GM23338 (cell line): ENCODE results near the gene STK32C.

ENCODE experiments used
- CREB1 ChIP-seq: fragments of 250-450 bp; sonication (Bioruptor Pico); IDR thresholded peaks from 2 replicates; pipeline ENCODE4 v1.5.0; 2020; ENCODE audit warnings: low read depth, mild to moderate bottlenecking, moderate library complexity
- EZH2 ChIP-seq: fragments of 200-600 bp; sonication (generic); IDR thresholded peaks from one replicate; pipeline ENCODE4 v1.8.0; 2017; ENCODE audit warnings: antibody characterized with exemption, mild to moderate bottlenecking, low read depth; ENCODE audit not compliant: unreplicated experiment
- EZH2phosphoT487 ChIP-seq: fragments of 200-600 bp; sonication (generic); IDR thresholded peaks from one replicate; pipeline ENCODE4 v1.8.1; 2018; ENCODE audit warnings: antibody characterized with exemption; ENCODE audit not compliant: unreplicated experiment
- JUNB ChIP-seq: IDR thresholded peaks from one replicate; pipeline ENCODE4 v1.6.1; 2016; ENCODE audit warnings: antibody characterized with exemption; ENCODE audit not compliant: unreplicated experiment
- NANOG ChIP-seq: IDR thresholded peaks from 2 replicates; pipeline ENCODE4 v1.6.1; 2016; ENCODE audit warnings: antibody characterized with exemption, borderline replicate concordance
- POLR2AphosphoS5 ChIP-seq: IDR thresholded peaks from 2 replicates; pipeline ENCODE4 v1.6.1; 2016; ENCODE audit warnings: antibody characterized with exemption, low read depth
- ZNF114 ChIP-seq: fragments of 250-450 bp; sonication (Bioruptor Pico); IDR thresholded peaks from 2 replicates; pipeline ENCODE4 v1.5.0; 2020; ENCODE audit warnings: mild to moderate bottlenecking, moderate library complexity
- ZNF331 ChIP-seq: fragments of 250-450 bp; sonication (Bioruptor Pico); IDR thresholded peaks from 2 replicates; pipeline ENCODE4 v1.5.0; 2020; ENCODE audit warnings: low read depth, mild to moderate bottlenecking, moderate library complexity
- TF ChIP-seq, protein P1 (sequence below), 2 experiments: fragments of 200-600 bp in 1 of 2; sonication (generic) in 1 of 2; conservative IDR thresholded peaks; 2 replicates each; pipeline versions ENCODE4 v1.5.1 to v1.6.1; 2016 to 2017; ENCODE audit warnings: antibody characterized with exemption in 2 of 2, low read depth in 2 of 2, mild to moderate bottlenecking in 2 of 2, moderate library complexity in 1 of 2
- TF ChIP-seq, protein P2 (sequence below): IDR thresholded peaks from 2 replicates; pipeline ENCODE4 v1.6.1; 2016; ENCODE audit warnings: antibody characterized with exemption
- TF ChIP-seq, protein P3 (sequence below): IDR thresholded peaks from one replicate; pipeline ENCODE4 v1.6.1; 2018; ENCODE audit warnings: antibody characterized with exemption; ENCODE audit not compliant: unreplicated experiment
- TF ChIP-seq, protein P4 (sequence below): fragments of 250-450 bp; sonication (Bioruptor Pico); IDR thresholded peaks from 2 replicates; pipeline ENCODE4 v1.5.0; 2020; ENCODE audit warnings: mild to moderate bottlenecking, moderate library complexity

DNA sequence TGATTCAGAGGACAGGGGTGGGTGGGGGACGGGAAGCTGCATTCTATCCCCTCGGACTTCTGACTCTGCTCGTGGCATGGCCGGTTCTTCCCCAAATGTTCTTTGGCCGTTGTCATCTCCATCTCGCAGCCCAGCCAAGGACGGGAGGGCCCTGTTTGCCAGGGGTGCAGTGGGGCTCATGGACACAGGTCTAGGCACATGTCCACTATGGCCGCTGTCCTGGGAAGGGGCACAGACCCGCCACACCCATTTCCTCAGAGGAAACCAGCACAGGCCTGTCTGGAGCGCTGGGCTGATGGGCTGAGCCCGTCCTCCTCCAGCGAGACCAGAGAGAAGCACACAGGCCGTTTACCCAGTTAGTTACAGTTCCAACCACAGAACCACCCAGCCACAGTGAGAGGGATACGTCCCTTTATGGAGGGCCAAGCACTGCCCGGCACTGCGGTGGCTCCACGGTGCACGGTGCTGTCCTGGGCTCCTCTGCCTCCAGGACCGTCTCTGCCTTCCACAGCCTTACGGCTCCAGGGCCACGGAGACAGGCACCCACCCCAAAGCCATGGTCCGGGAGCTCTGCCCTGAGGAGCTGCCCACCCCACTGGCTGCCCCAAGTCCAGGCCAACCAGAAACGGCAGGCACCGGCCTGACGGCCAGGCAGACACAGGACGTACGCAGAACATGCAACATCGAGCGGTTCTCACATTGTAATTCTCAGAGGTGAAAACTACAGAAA is 100.8 kb downstream of the STK32C start:
- no peak for TF ChIP-seq ZNF114 (CRISPR knock-in tag)
- TF ChIP-seq, protein P1, sequence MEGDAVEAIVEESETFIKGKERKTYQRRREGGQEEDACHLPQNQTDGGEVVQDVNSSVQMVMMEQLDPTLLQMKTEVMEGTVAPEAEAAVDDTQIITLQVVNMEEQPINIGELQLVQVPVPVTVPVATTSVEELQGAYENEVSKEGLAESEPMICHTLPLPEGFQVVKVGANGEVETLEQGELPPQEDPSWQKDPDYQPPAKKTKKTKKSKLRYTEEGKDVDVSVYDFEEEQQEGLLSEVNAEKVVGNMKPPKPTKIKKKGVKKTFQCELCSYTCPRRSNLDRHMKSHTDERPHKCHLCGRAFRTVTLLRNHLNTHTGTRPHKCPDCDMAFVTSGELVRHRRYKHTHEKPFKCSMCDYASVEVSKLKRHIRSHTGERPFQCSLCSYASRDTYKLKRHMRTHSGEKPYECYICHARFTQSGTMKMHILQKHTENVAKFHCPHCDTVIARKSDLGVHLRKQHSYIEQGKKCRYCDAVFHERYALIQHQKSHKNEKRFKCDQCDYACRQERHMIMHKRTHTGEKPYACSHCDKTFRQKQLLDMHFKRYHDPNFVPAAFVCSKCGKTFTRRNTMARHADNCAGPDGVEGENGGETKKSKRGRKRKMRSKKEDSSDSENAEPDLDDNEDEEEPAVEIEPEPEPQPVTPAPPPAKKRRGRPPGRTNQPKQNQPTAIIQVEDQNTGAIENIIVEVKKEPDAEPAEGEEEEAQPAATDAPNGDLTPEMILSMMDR (conservative IDR thresholded peaks at IDR 0.05; ENCODE audit: low read depth in 2 of 2), result no peak
- no peak for TF ChIP-seq EZH2phosphoT487
- peak; percentile 29; the same call in 1 of the 2 replicates for TF ChIP-seq POLR2AphosphoS5
- TF ChIP-seq, protein P2, sequence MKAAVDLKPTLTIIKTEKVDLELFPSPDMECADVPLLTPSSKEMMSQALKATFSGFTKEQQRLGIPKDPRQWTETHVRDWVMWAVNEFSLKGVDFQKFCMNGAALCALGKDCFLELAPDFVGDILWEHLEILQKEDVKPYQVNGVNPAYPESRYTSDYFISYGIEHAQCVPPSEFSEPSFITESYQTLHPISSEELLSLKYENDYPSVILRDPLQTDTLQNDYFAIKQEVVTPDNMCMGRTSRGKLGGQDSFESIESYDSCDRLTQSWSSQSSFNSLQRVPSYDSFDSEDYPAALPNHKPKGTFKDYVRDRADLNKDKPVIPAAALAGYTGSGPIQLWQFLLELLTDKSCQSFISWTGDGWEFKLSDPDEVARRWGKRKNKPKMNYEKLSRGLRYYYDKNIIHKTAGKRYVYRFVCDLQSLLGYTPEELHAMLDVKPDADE, result no peak
- TF ChIP-seq EZH2, result no peak
- no peak for TF ChIP-seq ZNF331 (CRISPR knock-in tag)
- no peak for TF ChIP-seq NANOG
- TF ChIP-seq, protein P3, sequence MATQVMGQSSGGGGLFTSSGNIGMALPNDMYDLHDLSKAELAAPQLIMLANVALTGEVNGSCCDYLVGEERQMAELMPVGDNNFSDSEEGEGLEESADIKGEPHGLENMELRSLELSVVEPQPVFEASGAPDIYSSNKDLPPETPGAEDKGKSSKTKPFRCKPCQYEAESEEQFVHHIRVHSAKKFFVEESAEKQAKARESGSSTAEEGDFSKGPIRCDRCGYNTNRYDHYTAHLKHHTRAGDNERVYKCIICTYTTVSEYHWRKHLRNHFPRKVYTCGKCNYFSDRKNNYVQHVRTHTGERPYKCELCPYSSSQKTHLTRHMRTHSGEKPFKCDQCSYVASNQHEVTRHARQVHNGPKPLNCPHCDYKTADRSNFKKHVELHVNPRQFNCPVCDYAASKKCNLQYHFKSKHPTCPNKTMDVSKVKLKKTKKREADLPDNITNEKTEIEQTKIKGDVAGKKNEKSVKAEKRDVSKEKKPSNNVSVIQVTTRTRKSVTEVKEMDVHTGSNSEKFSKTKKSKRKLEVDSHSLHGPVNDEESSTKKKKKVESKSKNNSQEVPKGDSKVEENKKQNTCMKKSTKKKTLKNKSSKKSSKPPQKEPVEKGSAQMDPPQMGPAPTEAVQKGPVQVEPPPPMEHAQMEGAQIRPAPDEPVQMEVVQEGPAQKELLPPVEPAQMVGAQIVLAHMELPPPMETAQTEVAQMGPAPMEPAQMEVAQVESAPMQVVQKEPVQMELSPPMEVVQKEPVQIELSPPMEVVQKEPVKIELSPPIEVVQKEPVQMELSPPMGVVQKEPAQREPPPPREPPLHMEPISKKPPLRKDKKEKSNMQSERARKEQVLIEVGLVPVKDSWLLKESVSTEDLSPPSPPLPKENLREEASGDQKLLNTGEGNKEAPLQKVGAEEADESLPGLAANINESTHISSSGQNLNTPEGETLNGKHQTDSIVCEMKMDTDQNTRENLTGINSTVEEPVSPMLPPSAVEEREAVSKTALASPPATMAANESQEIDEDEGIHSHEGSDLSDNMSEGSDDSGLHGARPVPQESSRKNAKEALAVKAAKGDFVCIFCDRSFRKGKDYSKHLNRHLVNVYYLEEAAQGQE, result no peak
- TF ChIP-seq CREB1 (CRISPR knock-in tag), result no peak
- TF ChIP-seq JUNB, result no peak
- TF ChIP-seq, protein P4, sequence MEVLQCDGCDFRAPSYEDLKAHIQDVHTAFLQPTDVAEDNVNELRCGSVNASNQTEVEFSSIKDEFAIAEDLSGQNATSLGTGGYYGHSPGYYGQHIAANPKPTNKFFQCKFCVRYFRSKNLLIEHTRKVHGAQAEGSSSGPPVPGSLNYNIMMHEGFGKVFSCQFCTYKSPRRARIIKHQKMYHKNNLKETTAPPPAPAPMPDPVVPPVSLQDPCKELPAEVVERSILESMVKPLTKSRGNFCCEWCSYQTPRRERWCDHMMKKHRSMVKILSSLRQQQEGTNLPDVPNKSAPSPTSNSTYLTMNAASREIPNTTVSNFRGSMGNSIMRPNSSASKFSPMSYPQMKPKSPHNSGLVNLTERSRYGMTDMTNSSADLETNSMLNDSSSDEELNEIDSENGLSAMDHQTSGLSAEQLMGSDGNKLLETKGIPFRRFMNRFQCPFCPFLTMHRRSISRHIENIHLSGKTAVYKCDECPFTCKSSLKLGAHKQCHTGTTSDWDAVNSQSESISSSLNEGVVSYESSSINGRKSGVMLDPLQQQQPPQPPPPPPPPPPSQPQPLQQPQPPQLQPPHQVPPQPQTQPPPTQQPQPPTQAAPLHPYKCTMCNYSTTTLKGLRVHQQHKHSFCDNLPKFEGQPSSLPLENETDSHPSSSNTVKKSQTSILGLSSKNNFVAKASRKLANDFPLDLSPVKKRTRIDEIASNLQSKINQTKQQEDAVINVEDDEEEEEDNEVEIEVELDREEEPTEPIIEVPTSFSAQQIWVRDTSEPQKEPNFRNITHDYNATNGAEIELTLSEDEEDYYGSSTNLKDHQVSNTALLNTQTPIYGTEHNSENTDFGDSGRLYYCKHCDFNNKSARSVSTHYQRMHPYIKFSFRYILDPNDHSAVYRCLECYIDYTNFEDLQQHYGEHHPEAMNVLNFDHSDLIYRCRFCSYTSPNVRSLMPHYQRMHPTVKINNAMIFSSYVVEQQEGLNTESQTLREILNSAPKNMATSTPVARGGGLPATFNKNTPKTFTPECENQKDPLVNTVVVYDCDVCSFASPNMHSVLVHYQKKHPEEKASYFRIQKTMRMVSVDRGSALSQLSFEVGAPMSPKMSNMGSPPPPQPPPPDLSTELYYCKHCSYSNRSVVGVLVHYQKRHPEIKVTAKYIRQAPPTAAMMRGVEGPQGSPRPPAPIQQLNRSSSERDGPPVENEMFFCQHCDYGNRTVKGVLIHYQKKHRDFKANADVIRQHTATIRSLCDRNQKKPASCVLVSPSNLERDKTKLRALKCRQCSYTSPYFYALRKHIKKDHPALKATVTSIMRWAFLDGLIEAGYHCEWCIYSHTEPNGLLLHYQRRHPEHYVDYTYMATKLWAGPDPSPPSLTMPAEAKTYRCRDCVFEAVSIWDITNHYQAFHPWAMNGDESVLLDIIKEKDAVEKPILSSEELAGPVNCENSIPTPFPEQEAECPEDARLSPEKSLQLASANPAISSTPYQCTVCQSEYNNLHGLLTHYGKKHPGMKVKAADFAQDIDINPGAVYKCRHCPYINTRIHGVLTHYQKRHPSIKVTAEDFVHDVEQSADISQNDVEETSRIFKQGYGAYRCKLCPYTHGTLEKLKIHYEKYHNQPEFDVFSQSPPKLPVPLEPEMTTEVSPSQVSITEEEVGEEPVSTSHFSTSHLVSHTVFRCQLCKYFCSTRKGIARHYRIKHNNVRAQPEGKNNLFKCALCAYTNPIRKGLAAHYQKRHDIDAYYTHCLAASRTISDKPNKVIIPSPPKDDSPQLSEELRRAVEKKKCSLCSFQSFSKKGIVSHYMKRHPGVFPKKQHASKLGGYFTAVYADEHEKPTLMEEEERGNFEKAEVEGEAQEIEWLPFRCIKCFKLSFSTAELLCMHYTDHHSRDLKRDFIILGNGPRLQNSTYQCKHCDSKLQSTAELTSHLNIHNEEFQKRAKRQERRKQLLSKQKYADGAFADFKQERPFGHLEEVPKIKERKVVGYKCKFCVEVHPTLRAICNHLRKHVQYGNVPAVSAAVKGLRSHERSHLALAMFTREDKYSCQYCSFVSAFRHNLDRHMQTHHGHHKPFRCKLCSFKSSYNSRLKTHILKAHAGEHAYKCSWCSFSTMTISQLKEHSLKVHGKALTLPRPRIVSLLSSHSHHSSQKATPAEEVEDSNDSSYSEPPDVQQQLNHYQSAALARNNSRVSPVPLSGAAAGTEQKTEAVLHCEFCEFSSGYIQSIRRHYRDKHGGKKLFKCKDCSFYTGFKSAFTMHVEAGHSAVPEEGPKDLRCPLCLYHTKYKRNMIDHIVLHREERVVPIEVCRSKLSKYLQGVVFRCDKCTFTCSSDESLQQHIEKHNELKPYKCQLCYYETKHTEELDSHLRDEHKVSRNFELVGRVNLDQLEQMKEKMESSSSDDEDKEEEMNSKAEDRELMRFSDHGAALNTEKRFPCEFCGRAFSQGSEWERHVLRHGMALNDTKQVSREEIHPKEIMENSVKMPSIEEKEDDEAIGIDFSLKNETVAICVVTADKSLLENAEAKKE (CRISPR knock-in tag), result no peak
